NCI-H2171 (cell line): ENCODE results near the gene BACH2.
A peak's percentile ranks its signal among the peaks of the same experiment; 100 is the strongest.
"Not testable (repeated sequence)": the region's sequence is repeated elsewhere in the genome, so short reads cannot be mapped to it uniquely, and the experiment has no call there.

Source experiments
- DNase-seq: peaks from one replicate; lab custom pipeline; 2025; lab: John Stamatoyannopoulos, UW

BACH2 gene

DNA sequence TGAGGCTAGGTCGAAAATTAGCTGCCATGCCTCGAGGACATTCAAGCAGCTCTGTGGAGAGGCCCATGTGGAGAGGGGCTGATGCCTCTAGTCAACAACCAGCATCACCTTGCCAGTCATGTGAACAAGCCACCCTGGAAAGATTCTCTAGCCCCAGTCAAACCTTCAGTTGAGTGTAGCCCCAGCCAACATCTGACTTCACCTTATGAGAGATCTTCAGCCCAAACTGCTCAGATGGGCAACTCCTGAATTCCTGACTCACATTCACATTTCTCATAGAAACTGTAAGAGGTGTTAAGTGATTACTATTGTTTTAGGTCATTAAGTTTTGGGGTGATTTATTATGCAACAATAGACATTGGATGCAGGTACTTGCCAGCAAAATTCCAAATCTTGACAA is 357.5 kb downstream of the BACH2 start:
- no peak for DNase-seq

DNA sequence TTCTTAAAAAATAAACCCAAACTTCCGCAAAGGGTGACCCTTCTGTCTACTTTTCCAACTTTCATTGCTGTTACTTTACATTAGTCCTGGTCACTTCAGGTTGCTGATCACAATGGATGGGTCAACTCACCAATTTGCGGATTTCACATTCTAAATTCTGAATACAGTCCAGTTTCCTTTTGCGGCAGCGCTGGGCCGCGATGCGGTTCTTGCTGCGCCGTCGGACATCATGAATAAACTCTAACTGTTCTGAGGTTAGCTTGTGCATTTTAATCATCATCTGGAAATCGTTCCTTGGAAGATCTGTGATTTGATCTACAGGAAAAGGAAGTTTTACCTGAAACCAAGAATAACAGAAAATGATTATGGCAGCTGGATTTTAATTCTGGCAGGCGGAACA is 358.6 kb downstream of the BACH2 start:
- no peak for DNase-seq

- DNase-seq: no peak
These were observed 360.5 kb downstream of the BACH2 start for GRCh38 chr6:89936177-89936576.

DNA sequence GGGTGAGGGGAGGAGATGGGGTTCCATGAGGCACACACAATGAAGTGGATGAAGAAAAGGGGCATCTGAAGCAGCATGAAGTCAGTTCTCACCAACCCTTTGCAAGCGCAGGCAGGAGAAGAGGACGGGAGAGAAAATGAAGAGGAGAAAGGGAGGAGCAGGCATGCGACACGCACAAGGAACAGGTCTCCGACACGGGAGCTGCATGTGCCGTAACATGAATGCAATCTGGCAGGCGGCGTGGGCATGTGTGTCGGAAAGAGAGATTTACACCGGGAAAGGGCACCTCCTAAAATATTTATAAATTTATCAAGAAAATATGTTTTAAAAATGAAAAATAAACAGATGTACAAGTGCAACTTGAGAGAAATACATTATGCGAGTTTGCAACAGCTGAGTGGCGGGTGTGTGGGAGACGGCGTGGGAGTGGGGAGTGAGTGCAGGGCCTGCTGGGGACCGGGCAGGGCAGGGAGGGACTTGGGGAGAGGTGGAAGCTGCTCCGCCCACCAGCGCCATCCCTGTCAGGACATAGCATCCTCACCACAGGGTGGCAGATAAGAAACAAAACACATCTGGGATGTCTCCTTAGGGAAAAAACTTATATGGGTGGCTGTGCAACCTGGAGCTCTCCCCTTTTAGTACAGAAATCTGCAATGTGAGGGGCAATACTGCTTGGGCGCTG is 361.8 kb downstream of the BACH2 start:
- no peak for DNase-seq

DNA sequence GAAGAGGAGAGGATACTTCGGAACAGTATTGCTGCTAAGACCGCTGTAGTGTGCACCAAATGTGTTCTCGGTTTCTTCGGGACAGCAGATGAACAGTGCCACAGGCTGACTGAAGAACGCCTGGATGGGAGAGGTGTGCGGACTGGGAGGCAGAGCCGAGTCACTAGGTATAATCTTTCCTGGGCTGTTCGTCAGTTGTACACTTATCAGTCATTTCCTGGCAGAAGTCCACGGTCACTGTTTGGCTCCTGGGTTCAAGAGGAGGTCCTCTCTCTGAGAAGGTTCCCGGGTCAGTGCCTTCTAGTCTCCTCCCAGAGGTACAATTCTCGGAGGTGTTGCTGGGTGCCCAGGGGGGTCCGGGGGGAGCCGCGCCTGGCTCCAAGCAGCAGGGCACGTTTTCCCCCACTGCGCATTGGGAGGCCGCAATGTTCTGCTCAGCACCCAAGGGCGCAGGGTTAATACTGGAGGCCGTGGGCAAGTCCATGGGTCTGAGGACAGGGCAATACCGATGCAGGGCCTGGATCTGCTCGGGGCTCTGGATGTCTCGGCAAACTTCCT is 364.3 kb downstream of the BACH2 start:
- DNase-seq: no peak

GRCh38 chr6:89930789-89931188 is 365.9 kb downstream of the BACH2 start:
- no peak for DNase-seq

GRCh38 chr6:89928604-89929003 is 368.0 kb downstream of the BACH2 start:
- no peak for DNase-seq

- DNase-seq: no peak
These were observed 368.7 kb downstream of the BACH2 start for GRCh38 chr6:89927791-89928550.

DNA sequence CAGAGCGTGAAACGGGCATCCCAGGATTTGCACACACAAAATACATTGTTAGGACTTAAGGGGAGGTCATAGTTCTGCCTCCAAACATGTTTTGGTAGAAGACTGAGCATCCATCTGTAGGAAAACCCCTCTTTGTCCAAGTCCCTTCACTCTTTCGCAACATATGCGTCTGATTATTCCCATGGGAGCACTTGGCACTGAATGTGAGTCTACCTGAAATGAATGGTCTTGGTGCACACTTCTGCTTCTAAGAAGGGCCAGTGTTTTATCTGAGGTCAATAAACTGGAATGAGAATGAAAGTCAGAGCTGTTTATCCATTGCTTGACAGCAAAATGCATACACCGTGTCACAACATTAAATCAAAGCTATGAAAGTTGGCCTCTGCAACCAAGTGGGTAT is 369.4 kb downstream of the BACH2 start:
- DNase-seq: peak; percentile 11

GRCh38 chr6:89925826-89926225 is 370.8 kb downstream of the BACH2 start:
- no peak for DNase-seq

GRCh38 chr6:89924231-89924630 is 372.4 kb downstream of the BACH2 start:
- no peak for DNase-seq

- no peak for DNase-seq
These were observed 375.0 kb downstream of the BACH2 start for GRCh38 chr6:89921691-89922090.

- no peak for DNase-seq
These were observed 375.4 kb downstream of the BACH2 start for GRCh38 chr6:89921197-89921596.

DNA sequence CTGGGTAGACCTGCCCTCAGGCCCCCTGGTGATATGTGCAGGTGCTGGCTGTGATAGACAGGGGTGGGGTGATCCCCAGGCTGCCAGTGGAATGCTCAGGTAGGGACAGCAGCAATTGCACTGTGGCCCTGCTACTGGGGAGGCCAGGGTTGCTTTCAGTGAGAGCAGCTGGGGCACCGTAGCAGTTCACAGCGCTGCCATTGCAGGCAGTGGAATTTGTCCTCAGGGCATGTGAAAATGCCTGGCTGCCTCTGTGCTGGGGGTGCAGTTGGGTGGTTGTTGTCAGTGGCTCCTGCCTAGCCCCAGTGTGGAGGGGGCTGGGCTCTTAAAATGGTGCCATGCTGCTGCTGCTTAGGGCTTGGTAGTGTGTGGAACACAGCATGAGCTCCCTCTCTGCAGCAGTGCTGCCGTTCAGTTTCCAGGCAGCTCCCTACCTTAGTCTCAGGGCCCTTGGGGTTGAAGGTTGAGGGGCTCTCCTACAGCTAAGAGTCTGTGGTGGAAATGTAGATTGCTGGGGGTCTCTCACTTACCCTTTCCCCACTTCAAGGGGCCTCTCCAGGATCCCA is 378.8 kb downstream of the BACH2 start:
- no peak for DNase-seq

- DNase-seq: no peak
These were observed 379.4 kb downstream of the BACH2 start for GRCh38 chr6:89917216-89917615.

- no peak for DNase-seq
These were observed 380.3 kb downstream of the BACH2 start for GRCh38 chr6:89916136-89916920.

DNA sequence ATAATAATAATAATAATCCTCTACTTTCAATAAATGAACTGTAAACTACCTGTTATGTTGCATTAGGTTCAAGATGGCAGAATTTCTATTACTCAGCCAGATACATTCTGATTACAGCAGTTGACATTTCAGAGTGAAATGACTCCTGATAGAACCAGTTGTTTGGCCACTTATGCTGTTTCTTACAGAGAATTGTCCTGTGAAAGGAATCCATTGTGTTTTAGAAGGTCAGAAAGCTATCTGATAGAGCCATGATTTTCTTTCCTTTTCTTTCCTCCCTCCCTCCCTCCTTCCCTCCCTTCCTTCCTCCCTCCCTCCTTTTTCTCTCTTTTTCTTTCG is 385.8 kb downstream of the BACH2 start:
- DNase-seq: no peak

DNA sequence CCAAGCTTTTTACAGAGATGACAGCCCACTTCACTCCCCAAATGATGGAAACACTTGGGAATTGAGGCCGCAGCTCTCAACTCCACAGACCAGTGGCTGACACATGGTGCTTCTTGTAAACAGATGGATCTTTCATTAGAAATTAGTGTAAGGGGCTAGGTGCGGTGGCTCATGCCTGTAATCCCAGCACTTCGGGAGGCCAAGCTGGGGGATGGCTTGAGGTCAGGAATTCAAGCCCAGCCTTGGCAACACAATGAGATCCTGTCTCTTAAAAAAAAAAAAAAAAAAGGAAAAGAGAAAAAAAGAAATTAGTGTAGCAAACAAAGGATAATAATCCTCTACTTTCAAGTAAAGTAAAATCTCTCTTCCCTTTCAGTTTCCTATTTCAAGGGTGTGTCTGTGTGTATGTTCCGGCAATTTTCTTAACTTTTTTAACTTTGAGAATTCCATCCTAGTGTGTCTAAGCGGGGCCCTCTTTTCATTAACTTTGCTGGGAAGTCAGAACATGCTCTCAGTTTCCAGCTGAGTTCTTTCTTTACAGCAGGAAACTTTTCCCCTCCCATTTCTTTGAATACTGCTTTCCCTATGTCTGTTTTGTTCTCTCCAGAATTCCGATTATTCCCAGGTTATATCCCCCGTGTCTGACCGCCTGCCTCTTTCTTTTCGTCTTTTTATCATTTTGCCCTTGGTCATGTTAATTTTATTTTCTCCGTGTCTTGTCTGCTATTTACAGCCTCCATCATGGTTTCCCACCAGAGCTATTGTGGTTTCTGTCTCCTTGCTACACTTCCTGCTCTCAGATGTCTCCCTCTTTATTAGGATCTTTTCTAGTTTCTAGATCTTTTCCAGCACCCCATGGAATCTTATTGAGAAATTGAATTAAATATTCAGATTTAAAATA is 386.4 kb downstream of the BACH2 start:
- not testable (repeated sequence) for DNase-seq

GRCh38 chr6:89895276-89895874 is 401.3 kb downstream of the BACH2 start:
- DNase-seq: no peak

- DNase-seq: no peak
These were observed 402.5 kb downstream of the BACH2 start, which contains the start of gene GJA10 for GRCh38 chr6:89894169-89894568. Gene GJA10, plus strand, starts transcription at chr6:89894469. Its CDS starts 0 bp downstream, at chr6:89894469.

DNA sequence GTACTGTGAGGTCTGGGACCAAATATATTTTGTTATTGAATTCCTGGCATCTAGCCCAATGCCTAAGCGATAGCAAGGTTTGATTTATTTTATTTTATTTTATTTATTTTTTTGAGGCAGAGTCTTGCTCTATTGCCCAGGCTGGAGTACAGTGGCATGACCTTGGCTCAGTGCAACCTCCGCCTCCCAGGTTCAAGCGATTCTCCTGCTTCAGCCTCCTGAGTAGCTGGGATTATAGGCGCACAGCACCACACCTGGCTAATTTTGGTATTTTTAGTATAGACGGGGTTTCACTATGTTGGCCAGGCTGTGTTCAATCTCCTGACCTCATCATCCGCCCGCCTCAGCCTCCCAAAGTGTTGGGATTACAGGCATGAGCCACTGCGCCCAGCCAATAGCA is 404.1 kb downstream of the BACH2 start:
- not testable (repeated sequence) for DNase-seq
